Activated CD8-positive, alpha-beta memory T cell treated with anti-CD3 and anti-CD28 coated beads, Interleukin-2, amount 50 U/mL, for 1 hour (primary cell): Measurements from ENCODE around the gene NF2.
"Not testable (repeated sequence)": the region's sequence is repeated elsewhere in the genome, so short reads cannot be mapped to it uniquely, and the experiment has no call there.

ENCODE experiments used
- DNase-seq: peaks from one replicate; pipeline ENCODE4 v3.0.0-alpha.2; 2020; ENCODE audit errors: extremely low read depth

Gene NF2

GRCh38 chr22:29603358-29604075 is at the start of gene NF2:
Gene NF2, plus strand, starts transcription at chr22:29603633. Its CDS starts 366 bp downstream, at chr22:29603999.
- peak; percentile 91 for DNase-seq

- DNase-seq: no peak
Observed at GRCh38 chr22:29555065-29555644, 48.3 kb upstream of the NF2 start.

- DNase-seq: no peak
Observed at GRCh38 chr22:29559030-29559429, 44.4 kb upstream of the NF2 start.

GRCh38 chr22:29559853-29560252 is 43.6 kb upstream of the NF2 start:
- DNase-seq: no peak

GRCh38 chr22:29563652-29564460 is 39.6 kb upstream of the NF2 start:
- no peak for DNase-seq

- not testable (repeated sequence) for DNase-seq
Observed at GRCh38 chr22:29566513-29566912, 36.9 kb upstream of the NF2 start.

- DNase-seq: no peak
Observed at GRCh38 chr22:29567338-29567737, 36.1 kb upstream of the NF2 start.

- DNase-seq: no peak
Observed at GRCh38 chr22:29569011-29569678, 34.3 kb upstream of the NF2 start.

- no peak for DNase-seq
Observed at GRCh38 chr22:29570456-29570855, 33.0 kb upstream of the NF2 start.

GRCh38 chr22:29570912-29571549 is 32.4 kb upstream of the NF2 start:
- DNase-seq: no peak

- DNase-seq: no peak
Observed at GRCh38 chr22:29574762-29575450, 28.5 kb upstream of the NF2 start.

- DNase-seq: no peak
Observed at GRCh38 chr22:29578462-29579200, 24.8 kb upstream of the NF2 start.

GRCh38 chr22:29580200-29580810 is 23.1 kb upstream of the NF2 start:
- DNase-seq: no peak

- DNase-seq: no peak
Observed at GRCh38 chr22:29581799-29582198, 21.6 kb upstream of the NF2 start.

- no peak for DNase-seq
Observed at GRCh38 chr22:29584975-29585374, 18.5 kb upstream of the NF2 start.

- not testable (repeated sequence) for DNase-seq
Observed at GRCh38 chr22:29586193-29586705, 17.2 kb upstream of the NF2 start.

- DNase-seq: no peak
Observed at GRCh38 chr22:29587938-29588699, 15.3 kb upstream of the NF2 start.

GRCh38 chr22:29593923-29594322 is 9.5 kb upstream of the NF2 start:
- DNase-seq: no peak

- DNase-seq: not testable (repeated sequence)
Observed at GRCh38 chr22:29594447-29594846, 9.0 kb upstream of the NF2 start.
